Middle frontal gyrus (tissue), 1 donor: Measurements from ENCODE around the gene UMPS.

ENCODE experiments used
- DNase-seq: peaks from one replicate; pipeline ENCODE4 v3.0.0-alpha.2; 2015; ENCODE audit warnings: low spot score; ENCODE audit errors: extremely low spot score

Gene UMPS

DNA sequence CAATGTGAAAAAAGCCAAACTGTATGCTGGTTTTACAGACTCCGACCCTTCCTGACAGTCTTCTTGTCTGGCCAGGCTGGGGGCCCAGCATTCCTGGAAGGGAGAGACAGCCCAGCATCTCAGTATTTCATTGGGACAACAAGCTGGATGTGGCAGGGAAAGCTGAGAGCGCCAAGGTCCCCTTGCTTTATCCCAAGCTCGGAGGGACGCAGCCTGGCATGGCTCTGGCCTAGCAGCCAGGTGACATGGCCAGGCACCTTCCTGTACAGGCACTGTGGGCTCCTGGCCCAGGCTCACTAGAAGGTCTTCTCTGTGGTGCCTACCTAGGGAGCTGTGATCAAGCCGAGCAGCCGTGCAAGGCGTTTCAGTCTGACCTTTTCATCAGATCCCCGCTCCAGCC, 33.0 kb downstream of the UMPS start:
- no peak for DNase-seq

DNA sequence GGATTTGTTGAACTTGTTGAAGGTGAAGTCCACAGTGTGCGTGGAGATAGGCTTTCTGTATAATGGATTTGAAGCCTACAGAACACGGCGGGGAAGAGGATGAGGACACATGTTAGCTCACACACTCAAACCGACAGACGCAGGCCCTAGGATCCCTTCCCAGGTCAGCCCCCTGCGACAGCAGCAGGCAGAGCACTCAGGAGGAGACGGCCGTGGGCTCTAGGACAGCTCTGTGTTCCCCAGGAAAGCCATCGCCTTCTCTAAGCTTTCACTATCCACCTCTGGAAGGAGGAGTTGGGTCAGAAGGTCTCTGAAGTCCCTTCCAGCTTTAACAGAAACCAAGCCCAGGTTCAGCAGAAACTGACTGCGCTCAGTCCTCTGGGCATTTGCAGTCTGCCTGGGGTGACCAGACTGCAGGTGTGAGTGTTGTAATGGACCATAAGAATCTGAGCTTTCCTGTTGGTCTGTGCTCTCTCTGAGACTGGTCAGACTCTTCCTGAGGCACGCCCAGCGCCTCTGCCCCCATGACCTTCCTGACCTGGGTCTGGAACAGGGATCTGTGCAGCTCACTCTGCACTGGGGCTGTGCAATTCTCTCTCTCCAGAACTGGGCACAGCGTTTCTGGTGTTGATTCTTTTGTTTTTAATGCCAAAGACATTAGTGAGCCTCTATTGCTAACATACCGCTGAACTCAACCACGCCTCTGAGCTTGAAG, 33.5 kb downstream of the UMPS start:
- no peak for DNase-seq

- DNase-seq: no peak
Observed at GRCh38 chr3:124764746-124765145, 34.5 kb downstream of the UMPS start.

DNA sequence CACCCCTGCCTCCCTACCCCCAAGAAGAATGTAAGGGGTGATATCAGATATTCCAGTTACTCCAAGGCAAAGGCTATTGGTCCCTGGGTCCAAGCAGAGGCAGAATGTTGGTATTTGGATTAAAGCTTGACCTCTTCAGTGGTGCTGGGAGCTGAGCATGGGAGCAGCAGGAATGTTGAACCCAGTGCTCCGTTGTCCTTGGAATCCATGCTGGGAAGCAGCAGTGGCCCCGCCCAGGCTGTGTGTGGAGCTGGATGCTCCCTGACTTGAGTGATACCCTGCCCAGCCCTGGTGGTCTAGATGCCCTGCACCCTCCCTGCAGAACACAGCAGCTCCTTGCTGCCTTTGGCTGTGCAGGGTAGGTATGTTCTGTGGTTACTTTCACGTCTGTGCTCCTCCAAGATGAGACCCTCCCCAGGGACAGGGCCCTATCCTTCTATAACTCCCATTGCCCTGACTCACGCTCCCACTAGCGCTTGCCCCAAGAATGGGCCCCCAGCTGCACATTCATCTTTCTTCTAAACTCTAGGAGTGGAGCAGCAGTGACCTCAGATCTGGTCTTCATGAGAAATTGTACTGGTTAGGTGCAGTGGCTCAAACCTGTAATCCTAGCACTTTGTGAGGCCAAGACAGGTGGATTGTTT, 35.1 kb downstream of the UMPS start:
- no peak for DNase-seq

DNA sequence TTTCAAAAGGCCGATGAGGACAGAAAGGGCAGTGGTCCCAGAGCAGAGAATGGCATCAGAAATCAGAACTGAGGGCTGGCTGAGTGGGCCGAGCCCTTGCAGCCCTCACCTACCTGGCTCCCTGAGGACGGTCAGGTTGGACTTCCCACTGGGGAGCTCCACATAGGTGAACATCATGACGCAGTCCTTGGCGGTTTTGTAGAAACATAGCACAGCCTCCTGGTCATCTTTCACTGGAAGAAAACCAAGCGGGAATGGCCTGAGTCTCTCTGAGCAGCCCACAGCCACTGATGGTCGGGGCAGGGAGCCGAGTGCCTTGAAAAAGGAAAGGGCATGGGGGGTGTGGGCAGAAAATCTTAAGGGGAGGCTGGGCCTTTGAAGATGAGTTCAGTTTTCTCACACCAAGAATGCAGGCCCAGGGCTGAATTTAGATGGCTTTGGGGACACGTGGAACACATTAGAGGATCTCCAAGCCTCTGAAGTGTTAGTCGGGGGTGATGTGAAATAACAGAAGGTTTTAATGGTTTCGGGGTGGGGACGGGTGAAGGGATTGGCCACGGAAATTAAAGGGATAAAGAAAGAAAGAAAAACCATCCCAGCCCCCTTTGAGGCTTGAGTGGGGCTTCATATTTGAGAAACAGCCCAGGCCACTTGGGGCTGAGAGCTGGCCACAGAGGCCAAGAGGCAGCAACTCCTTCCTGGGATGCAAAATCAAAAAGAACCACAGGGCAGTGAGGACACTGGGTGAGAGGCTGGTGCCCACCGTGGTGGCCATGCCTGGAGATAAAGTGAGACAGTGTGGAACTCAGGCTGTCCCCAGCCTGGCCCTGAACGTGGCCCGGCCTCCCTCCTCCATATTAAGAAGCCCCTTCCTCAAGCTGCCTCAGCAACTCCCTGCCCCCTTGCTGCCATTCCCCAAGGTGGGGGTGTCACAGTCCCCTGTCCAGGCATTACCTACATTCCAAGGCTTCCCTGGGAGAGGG, 36.2 kb downstream of the UMPS start:
- no peak for DNase-seq

GRCh38 chr3:124767264-124767663, 37.0 kb downstream of the UMPS start:
- no peak for DNase-seq

GRCh38 chr3:124767691-124768090, 37.4 kb downstream of the UMPS start:
- no peak for DNase-seq

GRCh38 chr3:124768812-124769211, 38.6 kb downstream of the UMPS start:
- no peak for DNase-seq

- no peak for DNase-seq
Observed at GRCh38 chr3:124769462-124769861, 39.2 kb downstream of the UMPS start.

DNA sequence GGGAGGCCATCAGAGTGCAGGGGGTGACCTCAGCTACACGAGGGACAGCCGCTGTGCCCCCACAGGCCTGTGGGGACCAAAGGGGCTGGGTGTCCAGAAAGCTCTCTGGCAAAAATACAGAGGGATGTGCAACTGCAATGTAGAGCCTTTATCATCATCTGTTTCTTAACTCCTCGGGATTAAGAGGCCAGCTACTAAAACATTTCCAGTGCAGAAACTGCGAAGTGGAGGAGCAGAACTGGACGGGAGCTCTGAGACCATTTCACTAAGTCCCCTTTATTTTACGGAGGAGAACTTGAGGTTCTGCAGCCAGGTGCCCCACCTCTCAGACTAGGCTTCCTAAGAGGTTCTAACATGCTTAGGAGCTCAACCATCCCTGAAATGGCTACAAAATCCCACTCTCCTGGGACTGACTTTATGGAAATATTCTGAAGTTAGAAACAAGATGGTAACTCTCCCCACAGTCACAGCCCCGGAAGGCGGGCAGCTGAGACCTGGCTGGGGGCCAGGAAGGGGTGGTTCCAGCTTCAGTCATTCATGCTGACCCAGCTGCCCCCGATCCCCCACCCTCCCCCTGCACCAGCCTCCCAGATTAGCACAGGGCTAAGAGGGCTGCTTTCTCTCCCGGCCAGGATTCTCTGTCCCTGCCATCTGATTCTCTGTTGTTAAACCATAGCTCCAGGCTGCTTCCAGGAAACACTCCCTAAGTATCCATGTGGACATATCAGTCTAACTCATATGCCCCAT, 40.3 kb downstream of the UMPS start:
- DNase-seq: no peak

GRCh38 chr3:124771083-124771445, 40.8 kb downstream of the UMPS start:
- no peak for DNase-seq

GRCh38 chr3:124772081-124772831, 42.0 kb downstream of the UMPS start:
- DNase-seq: no peak

DNA sequence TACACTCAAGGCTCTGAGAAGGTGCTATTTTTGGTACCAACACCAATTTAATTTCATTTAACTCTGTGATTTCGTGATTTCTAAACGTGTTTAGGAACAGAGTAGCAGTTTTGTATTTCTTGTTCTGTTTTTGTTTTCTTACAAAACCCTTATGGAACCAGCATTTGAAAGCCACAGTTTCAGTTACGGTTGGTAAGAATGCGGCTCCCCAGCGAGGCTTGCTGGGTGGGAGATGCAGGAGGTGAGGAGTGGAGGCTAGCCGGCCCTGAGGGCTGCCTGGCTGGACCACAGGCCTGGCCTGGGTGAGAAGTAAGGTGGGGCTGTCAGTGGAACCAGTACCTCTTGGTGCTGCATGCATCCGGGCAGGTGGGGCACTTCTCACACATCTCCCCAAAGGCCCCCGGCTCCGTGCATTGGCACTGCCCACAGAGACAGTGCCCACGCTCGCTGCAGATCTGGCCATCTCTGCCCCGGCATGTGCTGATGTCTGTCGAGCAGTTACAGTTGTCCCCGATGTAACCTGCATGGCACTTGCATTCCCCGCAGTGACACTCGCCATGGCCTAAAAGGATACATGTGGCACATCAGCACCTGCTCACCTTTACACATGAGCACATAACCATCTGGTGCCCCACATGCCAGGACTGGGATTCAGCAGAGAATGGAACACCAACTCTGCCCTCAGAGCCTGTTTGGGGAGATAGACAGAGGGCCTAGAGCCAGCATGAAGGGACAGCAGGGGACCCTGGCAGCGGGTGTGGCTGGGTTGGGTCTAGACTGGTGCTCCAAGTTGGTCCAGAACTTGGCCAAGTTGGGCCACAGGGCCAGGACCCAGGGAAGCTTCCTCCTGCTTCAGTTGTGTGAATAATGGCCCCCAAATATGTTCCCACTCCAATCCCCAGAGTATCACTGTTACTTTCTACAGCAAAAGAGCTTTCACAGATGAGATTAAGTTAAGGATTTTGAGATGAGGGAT, 43.4 kb downstream of the UMPS start:
- DNase-seq: no peak

- DNase-seq: no peak
Observed at GRCh38 chr3:124774327-124774718, 44.1 kb downstream of the UMPS start.

GRCh38 chr3:124774841-124775402, 44.7 kb downstream of the UMPS start:
- DNase-seq: no peak

DNA sequence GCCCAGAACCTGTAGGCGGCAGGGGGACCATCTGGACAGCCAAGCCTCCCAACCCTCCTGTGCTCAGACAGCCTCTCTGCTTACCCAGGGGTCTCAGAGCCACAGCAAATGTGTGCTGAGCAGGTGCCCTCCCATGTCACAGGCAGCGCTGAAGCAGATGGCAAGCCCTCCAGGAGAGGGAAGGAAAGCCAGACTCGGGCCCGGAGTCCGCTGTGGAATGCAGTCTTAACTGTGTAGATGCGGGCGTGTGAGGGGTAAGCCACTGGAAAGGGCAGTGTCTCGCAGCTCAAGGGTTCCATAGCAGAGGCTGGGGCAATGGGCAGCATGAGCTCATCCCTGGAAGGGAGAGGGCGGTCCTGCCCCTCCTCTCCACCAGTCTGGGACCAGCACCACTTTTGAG, 45.6 kb downstream of the UMPS start:
- DNase-seq: no peak

DNA sequence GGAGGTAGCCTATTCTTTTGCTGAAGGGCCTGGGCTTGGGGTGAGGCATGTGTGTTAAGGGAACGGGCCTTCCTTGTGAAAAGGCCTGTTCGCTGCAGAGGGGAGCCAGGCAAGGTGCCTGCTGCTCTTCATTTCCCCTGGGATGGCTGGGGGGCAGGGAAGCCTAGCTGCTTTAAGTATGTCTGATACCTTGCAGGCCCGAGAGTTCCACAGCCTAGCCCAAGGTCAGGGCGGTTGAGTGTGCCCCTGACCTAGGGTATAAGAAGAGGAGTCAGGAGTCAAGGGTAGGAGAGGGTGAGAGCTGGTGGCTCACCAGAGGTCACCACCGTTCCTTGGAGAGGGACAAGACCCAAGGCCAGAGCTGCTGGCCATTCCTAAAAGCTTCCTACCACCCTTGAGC, 46.6 kb downstream of the UMPS start:
- no peak for DNase-seq

- DNase-seq: no peak
Observed at GRCh38 chr3:124777762-124778470, 47.7 kb downstream of the UMPS start.

- no peak for DNase-seq
Observed at GRCh38 chr3:124779116-124779515, 48.9 kb downstream of the UMPS start.
